SK-N-SH (cell line): ENCODE results near the gene CSPG4. TPM values are rescaled to one million over a fixed set of nuclear protein-coding genes. Genes with fewer than 3 reads are reported as not detected.
"Not testable (repeated sequence)": the region's sequence is repeated elsewhere in the genome, so short reads cannot be mapped to it uniquely, and the experiment has no call there.

Source experiments
- CTCF ChIA-PET: fragments of 300-600, 350-600 bp; formaldehyde crosslinking; extraction: SDS; loops from one replicate; lab custom pipeline; 2021; lab: Yijun Ruan, JAX
- POLR2A ChIA-PET: fragments of 350-600 bp; sonication (Branson Sonifier 250); formaldehyde crosslinking; extraction: SDS; loops from one replicate; lab custom pipeline; 2020; ENCODE audit warnings: antibody characterized with exemption, inconsistent platforms; lab: Yijun Ruan, JAX
- DNase-seq: peaks from one replicate; pipeline ENCODE4 v3.0.0; 2012
- H2AFZ ChIP-seq: fragments of 200-600 bp; sonication (generic); 2 replicates; pipeline ENCODE4 v1.8.1; 2016; ENCODE audit warnings: antibody characterized with exemption, mild to moderate bottlenecking, low read depth
- H3F3A ChIP-seq: fragments of 200-600 bp; sonication (generic); replicated peaks from 2 replicates; pipeline ENCODE3; 2016; ENCODE audit warnings: antibody characterized with exemption, mild to moderate bottlenecking; ENCODE audit not compliant: insufficient read depth
- H3K27ac ChIP-seq, 2 experiments: fragments of 200-500 bp in 1 of 2; fragments of 200-600 bp in 1 of 2; sonication (Bioruptor generic) in 1 of 2; sonication (generic), shearing (Covaris generic) in 1 of 2; 2 replicates each; pipeline versions ENCODE4 v1.5.1 to v1.6.1; 2014 to 2016; ENCODE audit warnings: low read depth in 2 of 2, inconsistent platforms in 1 of 2, low read length in 1 of 2, mild to moderate bottlenecking in 1 of 2, mixed read lengths in 1 of 2
- H3K27me3 ChIP-seq: fragments of 200-600 bp; sonication (generic), shearing (Covaris generic); 2 replicates; pipeline ENCODE4 v1.6.1; 2016; ENCODE audit warnings: mixed run types; ENCODE audit not compliant: insufficient read depth
- H3K36me3 ChIP-seq, 2 experiments: fragments of 200-500 bp in 1 of 2; fragments of 200-600 bp in 1 of 2; sonication (Bioruptor generic) in 1 of 2; sonication (generic) in 1 of 2; replicated peaks in 1 of 2; 2 replicates each; pipeline versions ENCODE3 to v1.5.1; 2014 to 2016; ENCODE audit warnings: low read length in 1 of 2, mild to moderate bottlenecking in 1 of 2; ENCODE audit not compliant: insufficient read depth in 2 of 2, control insufficient read depth in 1 of 2
- H3K4me1 ChIP-seq, 2 experiments: fragments of 200-500 bp in 1 of 2; fragments of 200-600 bp in 1 of 2; sonication (Bioruptor generic) in 1 of 2; sonication (generic), shearing (Covaris generic) in 1 of 2; 2 replicates each; pipeline versions ENCODE4 v1.5.1 to v1.6.1; 2014 to 2016; ENCODE audit warnings: low read depth in 1 of 2, low read length in 1 of 2, mixed run types in 1 of 2; ENCODE audit not compliant: insufficient read depth in 2 of 2, control insufficient read depth in 1 of 2
- H3K4me2 ChIP-seq: fragments of 200-600 bp; sonication (generic), shearing (Covaris generic); 2 replicates; pipeline ENCODE4 v1.6.1; 2017; ENCODE audit warnings: mixed run types
- H3K4me3 ChIP-seq, 2 experiments: fragments of 200-500 bp in 1 of 2; fragments of 200-600 bp in 1 of 2; sonication (Bioruptor generic) in 1 of 2; sonication (generic), shearing (Covaris generic) in 1 of 2; 2 replicates each; pipeline versions ENCODE4 v1.5.1 to v1.8.1; 2014 to 2016; ENCODE audit warnings: low read depth in 2 of 2, inconsistent platforms in 1 of 2, low read length in 1 of 2, mild to moderate bottlenecking in 1 of 2, mixed read lengths in 1 of 2, moderate library complexity in 1 of 2
- H3K79me2 ChIP-seq: fragments of 200-600 bp; sonication (generic); 2 replicates; pipeline ENCODE4 v1.8.1; 2017; ENCODE audit warnings: mild to moderate bottlenecking; ENCODE audit not compliant: insufficient read depth
- H3K9ac ChIP-seq: fragments of 200-600 bp; sonication (generic); 2 replicates; pipeline ENCODE4 v1.6.1; 2017; ENCODE audit warnings: mixed run types
- H3K9me2 ChIP-seq: fragments of 200-600 bp; sonication (generic); 2 replicates; pipeline ENCODE4 v1.6.1; 2017; ENCODE audit warnings: mixed run types
- H3K9me3 ChIP-seq: fragments of 200-600 bp; sonication (generic); 2 replicates; pipeline ENCODE4 v1.6.1; 2017; ENCODE audit warnings: mixed run types, mild to moderate bottlenecking, moderate library complexity
- H4K20me1 ChIP-seq: fragments of 200-600 bp; sonication (generic); 2 replicates; pipeline ENCODE4 v1.6.1; 2017; ENCODE audit warnings: mild to moderate bottlenecking, mixed run types; ENCODE audit not compliant: insufficient read depth
- CHD2 ChIP-seq: fragments of 150-350 bp; IDR thresholded peaks from 2 replicates; pipeline ENCODE4 v1.6.1; 2018; ENCODE audit warnings: low read length; ENCODE audit not compliant: partially characterized antibody
- EZH2phosphoT487 ChIP-seq: fragments of 200-600 bp; sonication (generic); IDR thresholded peaks from 2 replicates; pipeline ENCODE4 v1.6.1; 2017; ENCODE audit warnings: low read depth, mixed run types, mild to moderate bottlenecking, antibody characterized with exemption, moderate library complexity, borderline replicate concordance
- FOSL2 ChIP-seq: IDR thresholded peaks from 2 replicates; pipeline ENCODE4 v1.4.0; 2012; ENCODE audit warnings: low read depth, mild to moderate bottlenecking, moderate library complexity, borderline replicate concordance
- FOXM1 ChIP-seq: IDR thresholded peaks from 2 replicates; pipeline ENCODE4 v1.4.0; 2012; ENCODE audit warnings: low read depth, mild to moderate bottlenecking
- GATA2 ChIP-seq: sonication (generic); formaldehyde crosslinking; IDR thresholded peaks from 2 replicates; pipeline ENCODE4 v1.5.0; 2020; ENCODE audit warnings: mild to moderate bottlenecking, missing genetic modification reagents
- MXI1 ChIP-seq: IDR thresholded peaks from 2 replicates; pipeline ENCODE4 v1.6.1; 2012; ENCODE audit warnings: mild to moderate bottlenecking, low read depth, low read length, improper control_type of control experiment
- NFIC ChIP-seq: IDR thresholded peaks from 2 replicates; pipeline ENCODE4 v1.4.0; 2012; ENCODE audit warnings: borderline replicate concordance
- NRF1 ChIP-seq: IDR thresholded peaks from 2 replicates; pipeline ENCODE4 v1.6.1; 2012; ENCODE audit warnings: low read depth, mild to moderate bottlenecking, low read length
- RAD21 ChIP-seq: IDR thresholded peaks from 2 replicates; pipeline ENCODE4 v1.6.1; 2012; ENCODE audit warnings: mild to moderate bottlenecking, low read length
- RCOR1 ChIP-seq: fragments of 150-350 bp; IDR thresholded peaks from 2 replicates; pipeline ENCODE4 v1.6.1; 2017; ENCODE audit warnings: antibody characterized with exemption, low read length
- RFX5 ChIP-seq: IDR thresholded peaks from 2 replicates; pipeline ENCODE4 v1.6.1; 2012; ENCODE audit warnings: mild to moderate bottlenecking, improper control_type of control experiment, low read length
- SIN3A ChIP-seq: IDR thresholded peaks from 2 replicates; pipeline ENCODE4 v1.6.1; 2012; ENCODE audit warnings: low read depth, mild to moderate bottlenecking, low read length, moderate library complexity, borderline replicate concordance
- SMC3 ChIP-seq: IDR thresholded peaks from 2 replicates; pipeline ENCODE4 v1.6.1; 2012; ENCODE audit warnings: low read depth, low read length, improper control_type of control experiment
- TAF1 ChIP-seq: IDR thresholded peaks from 2 replicates; pipeline ENCODE4 v1.6.1; 2012; ENCODE audit warnings: low read depth, mild to moderate bottlenecking, low read length, moderate library complexity, borderline replicate concordance
- TCF12 ChIP-seq: IDR thresholded peaks from 2 replicates; pipeline ENCODE4 v1.4.0; 2012
- YY1 ChIP-seq: IDR thresholded peaks from 2 replicates; pipeline ENCODE4 v1.4.0; 2012; ENCODE audit warnings: low read depth, mild to moderate bottlenecking
- WGBS: methylation state at CpG from one replicate; pipeline ENCODE4 v1.1.6; 2017; ENCODE audit warnings: low lambda C conversion rate; 5-methylcytosine and 5-hydroxymethylcytosine counted together
- polyA plus RNA-seq, 3 experiments: library from polyadenylated mRNA; depleted of rRNA; stranded (reverse); fragments of >200 nt; gene quantifications; 2 replicates each; pipeline ENCODE4 v1.2.3, GENCODE V29; 2012
- TF ChIP-seq, protein P1 (sequence below): fragments of 200-600 bp; sonication (generic); IDR thresholded peaks from 2 replicates; pipeline ENCODE4 v1.6.1; 2017; ENCODE audit warnings: antibody characterized with exemption, mild to moderate bottlenecking, moderate library complexity
- TF ChIP-seq, protein P2 (sequence below): IDR thresholded peaks from 2 replicates; pipeline ENCODE4 v1.6.1; 2012; ENCODE audit warnings: mild to moderate bottlenecking, low read depth, low read length, moderate library complexity
- TF ChIP-seq, protein P3 (sequence below): fragments of 150-350 bp; IDR thresholded peaks from 2 replicates; pipeline ENCODE4 v1.6.1; 2016; ENCODE audit warnings: mild to moderate bottlenecking, low read depth, low read length
- TF ChIP-seq, protein P4 (sequence below): IDR thresholded peaks from 2 replicates; pipeline ENCODE4 v1.4.0; 2012; ENCODE audit warnings: low read depth, borderline replicate concordance

CSPG4 gene
- polyA plus RNA-seq, 1 of the 3 experiments (the other 2 are of a cell fraction), result 0.35 TPM

DNA sequence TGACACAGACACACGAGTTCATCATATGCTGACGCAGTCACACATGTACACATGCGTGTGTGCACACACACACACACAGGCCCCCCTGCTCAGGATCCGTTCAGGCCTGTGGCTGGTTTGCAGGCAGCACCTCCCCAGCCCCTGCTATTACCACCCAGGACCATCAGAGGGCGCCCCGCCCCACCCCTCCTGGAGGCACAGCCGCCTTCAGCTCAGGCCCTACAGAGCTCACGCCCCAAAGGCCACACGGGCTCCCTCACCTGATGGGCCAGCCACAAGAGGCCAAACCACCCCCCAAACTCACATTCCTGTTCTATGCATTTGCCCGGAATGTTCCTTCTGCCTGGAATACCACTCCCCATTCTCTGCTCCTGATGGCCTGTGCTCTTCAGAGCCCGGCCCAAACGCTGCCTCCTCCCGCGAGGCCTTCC, 26.4 kb downstream of the CSPG4 start:
- H3K9me2 ChIP-seq, H3K9ac ChIP-seq, H3F3A ChIP-seq, H3K27me3 ChIP-seq, H3K79me2 ChIP-seq, H2AFZ ChIP-seq, H4K20me1 ChIP-seq, H3K27ac ChIP-seq, POLR2A ChIA-PET, H3K9me3 ChIP-seq, H3K36me3 ChIP-seq, H3K4me3 ChIP-seq, H3K4me2 ChIP-seq: not testable (repeated sequence)
- TF ChIP-seq MXI1 (0 out of 2 replicates have a peak, but pooled peaks have one; percentile 33), SMC3 (peak; percentile 68), RAD21 (peak; percentile 67)
- TF ChIP-seq, protein P1, sequence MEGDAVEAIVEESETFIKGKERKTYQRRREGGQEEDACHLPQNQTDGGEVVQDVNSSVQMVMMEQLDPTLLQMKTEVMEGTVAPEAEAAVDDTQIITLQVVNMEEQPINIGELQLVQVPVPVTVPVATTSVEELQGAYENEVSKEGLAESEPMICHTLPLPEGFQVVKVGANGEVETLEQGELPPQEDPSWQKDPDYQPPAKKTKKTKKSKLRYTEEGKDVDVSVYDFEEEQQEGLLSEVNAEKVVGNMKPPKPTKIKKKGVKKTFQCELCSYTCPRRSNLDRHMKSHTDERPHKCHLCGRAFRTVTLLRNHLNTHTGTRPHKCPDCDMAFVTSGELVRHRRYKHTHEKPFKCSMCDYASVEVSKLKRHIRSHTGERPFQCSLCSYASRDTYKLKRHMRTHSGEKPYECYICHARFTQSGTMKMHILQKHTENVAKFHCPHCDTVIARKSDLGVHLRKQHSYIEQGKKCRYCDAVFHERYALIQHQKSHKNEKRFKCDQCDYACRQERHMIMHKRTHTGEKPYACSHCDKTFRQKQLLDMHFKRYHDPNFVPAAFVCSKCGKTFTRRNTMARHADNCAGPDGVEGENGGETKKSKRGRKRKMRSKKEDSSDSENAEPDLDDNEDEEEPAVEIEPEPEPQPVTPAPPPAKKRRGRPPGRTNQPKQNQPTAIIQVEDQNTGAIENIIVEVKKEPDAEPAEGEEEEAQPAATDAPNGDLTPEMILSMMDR, result peak; percentile 61
- 0% methylated on average over 4 of the region's 14 CpGs for WGBS
- peak; percentile 86 for DNase-seq
- CTCF ChIA-PET, result interaction anchor here (0.5 to 9.0 kb wide), 25 partner anchors 8 to 937 kb away, joined by 3 to 77 read pairs (median 3); partner anchors contain the start of gene SNX33
- H3K4me1 ChIP-seq, result peaks cover 0 to 18% of the 10 kb centered on the region in 2 experiments; a peak in 1 of 4 replicates

DNA sequence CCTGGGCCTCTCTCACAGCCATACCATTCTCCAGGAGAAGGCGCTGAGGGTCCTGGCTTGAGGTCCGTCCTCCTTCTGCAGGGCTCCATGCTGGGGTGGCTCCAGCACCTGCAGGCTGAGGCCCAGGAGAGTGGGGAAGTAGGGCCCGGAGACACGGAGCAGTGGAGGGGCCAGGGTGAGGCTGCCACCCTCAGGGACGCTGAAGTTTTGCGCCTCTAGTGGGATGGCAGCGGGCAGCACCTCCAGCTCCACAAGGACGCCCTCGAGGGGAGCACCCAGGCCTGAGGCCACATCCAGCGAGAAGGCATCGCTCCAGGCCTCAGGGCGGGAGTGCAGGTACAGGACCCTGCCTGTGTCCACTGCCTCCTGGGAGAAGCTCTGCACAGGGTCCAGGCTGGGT, 27.5 kb downstream of the CSPG4 start:
- no peaks in the 10 kb centered on the region for H3K36me3 ChIP-seq
- no peaks in the 10 kb centered on the region for H3K27me3 ChIP-seq
- no peaks in the 10 kb centered on the region for H3K9me3 ChIP-seq
- no peak overlapping the region for H3K9ac ChIP-seq
- WGBS, result 57% methylated on average over 7 of the region's 12 CpGs
- no peak overlapping the region for H2AFZ ChIP-seq
- no peaks in the 10 kb centered on the region for H3K9me2 ChIP-seq
- TF ChIP-seq MXI1 (no peak), YY1 (no peak), SIN3A (no peak), EZH2phosphoT487 (no peak), GATA2 (CRISPR knock-in tag) (no peak), CHD2 (no peak), RCOR1 (no peak), NFIC (no peak), FOXM1 (no peak), SMC3 (no peak), RAD21 (no peak), TAF1 (no peak), NRF1 (no peak), FOSL2 (no peak), RFX5 (no peak), TCF12 (no peak)
- TF ChIP-seq, protein P2, sequence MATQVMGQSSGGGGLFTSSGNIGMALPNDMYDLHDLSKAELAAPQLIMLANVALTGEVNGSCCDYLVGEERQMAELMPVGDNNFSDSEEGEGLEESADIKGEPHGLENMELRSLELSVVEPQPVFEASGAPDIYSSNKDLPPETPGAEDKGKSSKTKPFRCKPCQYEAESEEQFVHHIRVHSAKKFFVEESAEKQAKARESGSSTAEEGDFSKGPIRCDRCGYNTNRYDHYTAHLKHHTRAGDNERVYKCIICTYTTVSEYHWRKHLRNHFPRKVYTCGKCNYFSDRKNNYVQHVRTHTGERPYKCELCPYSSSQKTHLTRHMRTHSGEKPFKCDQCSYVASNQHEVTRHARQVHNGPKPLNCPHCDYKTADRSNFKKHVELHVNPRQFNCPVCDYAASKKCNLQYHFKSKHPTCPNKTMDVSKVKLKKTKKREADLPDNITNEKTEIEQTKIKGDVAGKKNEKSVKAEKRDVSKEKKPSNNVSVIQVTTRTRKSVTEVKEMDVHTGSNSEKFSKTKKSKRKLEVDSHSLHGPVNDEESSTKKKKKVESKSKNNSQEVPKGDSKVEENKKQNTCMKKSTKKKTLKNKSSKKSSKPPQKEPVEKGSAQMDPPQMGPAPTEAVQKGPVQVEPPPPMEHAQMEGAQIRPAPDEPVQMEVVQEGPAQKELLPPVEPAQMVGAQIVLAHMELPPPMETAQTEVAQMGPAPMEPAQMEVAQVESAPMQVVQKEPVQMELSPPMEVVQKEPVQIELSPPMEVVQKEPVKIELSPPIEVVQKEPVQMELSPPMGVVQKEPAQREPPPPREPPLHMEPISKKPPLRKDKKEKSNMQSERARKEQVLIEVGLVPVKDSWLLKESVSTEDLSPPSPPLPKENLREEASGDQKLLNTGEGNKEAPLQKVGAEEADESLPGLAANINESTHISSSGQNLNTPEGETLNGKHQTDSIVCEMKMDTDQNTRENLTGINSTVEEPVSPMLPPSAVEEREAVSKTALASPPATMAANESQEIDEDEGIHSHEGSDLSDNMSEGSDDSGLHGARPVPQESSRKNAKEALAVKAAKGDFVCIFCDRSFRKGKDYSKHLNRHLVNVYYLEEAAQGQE, result no peak
- TF ChIP-seq, protein P3, sequence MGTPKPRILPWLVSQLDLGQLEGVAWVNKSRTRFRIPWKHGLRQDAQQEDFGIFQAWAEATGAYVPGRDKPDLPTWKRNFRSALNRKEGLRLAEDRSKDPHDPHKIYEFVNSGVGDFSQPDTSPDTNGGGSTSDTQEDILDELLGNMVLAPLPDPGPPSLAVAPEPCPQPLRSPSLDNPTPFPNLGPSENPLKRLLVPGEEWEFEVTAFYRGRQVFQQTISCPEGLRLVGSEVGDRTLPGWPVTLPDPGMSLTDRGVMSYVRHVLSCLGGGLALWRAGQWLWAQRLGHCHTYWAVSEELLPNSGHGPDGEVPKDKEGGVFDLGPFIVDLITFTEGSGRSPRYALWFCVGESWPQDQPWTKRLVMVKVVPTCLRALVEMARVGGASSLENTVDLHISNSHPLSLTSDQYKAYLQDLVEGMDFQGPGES, result no peak
- TF ChIP-seq, protein P4, sequence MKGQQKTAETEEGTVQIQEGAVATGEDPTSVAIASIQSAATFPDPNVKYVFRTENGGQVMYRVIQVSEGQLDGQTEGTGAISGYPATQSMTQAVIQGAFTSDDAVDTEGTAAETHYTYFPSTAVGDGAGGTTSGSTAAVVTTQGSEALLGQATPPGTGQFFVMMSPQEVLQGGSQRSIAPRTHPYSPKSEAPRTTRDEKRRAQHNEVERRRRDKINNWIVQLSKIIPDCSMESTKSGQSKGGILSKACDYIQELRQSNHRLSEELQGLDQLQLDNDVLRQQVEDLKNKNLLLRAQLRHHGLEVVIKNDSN, result no peak
- DNase-seq, result no peak
- ChIA-PET POLR2A (no interaction called here), CTCF (interaction anchor here (0.5 to 9.0 kb wide), 15 partner anchors 8 to 125 kb away, joined by 3 to 77 read pairs (median 6); partner anchors contain the start of gene SNX33)
- no peaks in the 10 kb centered on the region for H4K20me1 ChIP-seq
- H3K27ac ChIP-seq, result no peak overlapping the region
- H3F3A ChIP-seq, result no peaks in the 10 kb centered on the region
- no peak overlapping the region for H3K4me3 ChIP-seq
- H3K4me1 ChIP-seq, result peaks cover 0 to 18% of the 10 kb centered on the region in 2 experiments; a peak in 1 of 4 replicates
- no peaks in the 10 kb centered on the region for H3K79me2 ChIP-seq
- no peak overlapping the region for H3K4me2 ChIP-seq
